Kidney (tissue), 14 donors: ENCODE results near the gene KCNQ1. TPM values are rescaled to one million over a fixed set of nuclear protein-coding genes. Genes with fewer than 3 reads are reported as not detected.

Experiments
- DNase-seq, 5 donors: peaks; one replicate each; pipeline ENCODE4 v3.0.0-alpha.2; 2013 to 2020
- FAIRE-seq: peaks from 2 replicates; lab custom pipeline; 2012; peaks lifted over from hg19 to GRCh38; lab: Jason Lieb, UNC
- H3K27ac ChIP-seq, 2 donors: one replicate each; pipeline ENCODE4 v1.7.0; 2013; ENCODE audit warnings: low read depth in 2 of 2, low read length in 2 of 2, inconsistent platforms in 1 of 2
- H3K27me3 ChIP-seq: one replicate; pipeline ENCODE4 v1.7.1; 2013; ENCODE audit warnings: low read length, inconsistent platforms; ENCODE audit not compliant: control insufficient read depth, insufficient read depth
- H3K36me3 ChIP-seq, 3 donors: one replicate each; pipeline versions ENCODE4 v1.7.0 to v1.7.1; 2013; ENCODE audit warnings: low read length in 3 of 3, control low read depth in 1 of 3, inconsistent platforms in 1 of 3; ENCODE audit not compliant: insufficient read depth in 3 of 3, control insufficient read depth in 2 of 3
- H3K4me1 ChIP-seq, 3 donors: one replicate each; pipeline versions ENCODE4 v1.7.0 to v1.7.1; 2013; ENCODE audit warnings: low read length in 3 of 3, inconsistent platforms in 1 of 3, low read depth in 1 of 3; ENCODE audit not compliant: control insufficient read depth in 2 of 3, insufficient read depth in 2 of 3
- H3K4me3 ChIP-seq, 3 donors: one replicate each; pipeline versions ENCODE4 v1.7.0 to v1.8.1; 2013; ENCODE audit warnings: low read length in 3 of 3, control low read depth in 1 of 3, inconsistent platforms in 1 of 3
- H3K9ac ChIP-seq, 3 donors: one replicate each; pipeline versions ENCODE4 v1.7.0 to v1.7.1; 2013; ENCODE audit warnings: low read length in 3 of 3, control low read depth in 1 of 3, inconsistent platforms in 1 of 3
- H3K9me3 ChIP-seq, 3 donors: one replicate each; pipeline versions ENCODE4 v1.7.0 to v1.7.1; 2013; ENCODE audit warnings: low read length in 3 of 3, control low read depth in 1 of 3, inconsistent platforms in 1 of 3; ENCODE audit not compliant: control insufficient read depth in 2 of 3, insufficient read depth in 1 of 3
- CTCF ChIP-seq: IDR thresholded peaks from 3 replicates; pipeline ENCODE4 v1.5.1; 2012; ENCODE audit warnings: mild to moderate bottlenecking, moderate library complexity, borderline replicate concordance; ENCODE audit not compliant: insufficient read depth; ENCODE audit errors: extremely low read depth
- intact Hi-C: fragments of 100-400 bp; cut with DNase I; formaldehyde crosslinking; loops from one replicate; pipeline ENCODE4 v1.11.1; 2022
- polyA plus RNA-seq: library from polyadenylated mRNA; stranded (reverse); fragments of 350-450 nt; fragmentation: Illumina TruSeq; extraction: RNeasy Lipid Tissue Mini Kit (QIAGEN cat#74804); gene quantifications from one replicate; pipeline ENCODE4 v1.2.3, GENCODE V29; 2014; ENCODE audit warnings: low read depth, low replicate concordance; ENCODE audit not compliant: insufficient read depth
- total RNA-seq: library from RNA; stranded (reverse); fragmentation: NEBNext Ultra II Directional; extraction: Animal tissue kit (Norgen Biotek cat#: 25700); gene quantifications from one replicate; pipeline ENCODE4 v1.2.1, GENCODE V29; 2021
- donor health status: control.
- donor health status: control.
- donor health status: control.
- donor health status: control.
- donor health status: control.
- donor health status: DM: yes; HTN: yes; CAD: no.
- donor health status: Normal renal cell carcinoma (clear cell type).

The KCNQ1 gene
- total and polyA plus RNA-seq, 2 donors from 2014 or later, result 45.5 to 49.4 TPM

GRCh38 chr11:2834503-2835273 lies 389.9 kb downstream of the KCNQ1 start:
- H3K36me3 ChIP-seq, result no peaks in the 10 kb centered on the region
- no peak overlapping the region for H3K4me3 ChIP-seq
- peaks cover 0 to 6% (median 0%) of the 10 kb centered on the region in 3 donors for H3K4me1 ChIP-seq
- no peak for FAIRE-seq
- TF ChIP-seq CTCF, result no peak
- no peak overlapping the region for H3K27ac ChIP-seq
- no peaks in the 10 kb centered on the region for H3K9me3 ChIP-seq
- DNase-seq, result peak in 1 of 5 donors; percentile 59
- H3K27me3 ChIP-seq, result no peaks in the 10 kb centered on the region
- intact Hi-C loops, result no loop called here
- H3K9ac ChIP-seq, result no peak overlapping the region

DNA sequence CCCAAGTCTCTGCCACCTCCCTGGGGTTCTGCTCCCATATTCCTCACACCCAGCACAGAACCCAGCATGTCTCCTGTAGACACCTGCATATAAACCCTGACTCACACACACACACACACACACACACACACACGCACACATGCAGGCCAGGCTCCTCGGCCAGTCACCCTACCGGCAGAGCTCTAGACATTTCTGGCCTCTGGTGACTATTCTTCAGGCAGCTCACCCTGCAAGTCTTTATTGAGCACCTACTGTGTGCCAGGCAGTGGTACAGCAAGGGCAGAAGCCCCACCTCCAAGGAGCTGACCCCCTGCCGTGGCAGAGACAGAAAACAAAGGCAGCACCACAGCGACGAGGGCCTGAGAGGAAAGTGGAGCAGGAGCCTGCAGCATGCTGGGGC lies 390.5 kb downstream of the KCNQ1 start:
- H3K36me3 ChIP-seq, result no peaks in the 10 kb centered on the region
- DNase-seq (peak in 1 of 5 donors; percentile 73), FAIRE-seq (no peak)
- no peak overlapping the region for H3K27ac ChIP-seq
- no peaks in the 10 kb centered on the region for H3K9me3 ChIP-seq
- H3K4me3 ChIP-seq, result no peak overlapping the region
- H3K9ac ChIP-seq, result no peak overlapping the region
- intact Hi-C loops, result no loop called here
- peaks cover 0 to 4% (median 0%) of the 10 kb centered on the region in 3 donors for H3K4me1 ChIP-seq
- TF ChIP-seq CTCF, result no peak
- no peaks in the 10 kb centered on the region for H3K27me3 ChIP-seq

GRCh38 chr11:2835751-2836150 lies 390.9 kb downstream of the KCNQ1 start:
- no peak overlapping the region for H3K9ac ChIP-seq
- no peaks in the 10 kb centered on the region for H3K9me3 ChIP-seq
- no peaks in the 10 kb centered on the region for H3K27me3 ChIP-seq
- no peak for TF ChIP-seq CTCF
- DNase-seq (peak in 1 of 5 donors; percentile 68), FAIRE-seq (no peak)
- H3K4me3 ChIP-seq, result no peak overlapping the region
- H3K36me3 ChIP-seq, result no peaks in the 10 kb centered on the region
- no peak overlapping the region for H3K27ac ChIP-seq
- peaks cover 0 to 4% (median 0%) of the 10 kb centered on the region in 3 donors for H3K4me1 ChIP-seq
- intact Hi-C loops, result no loop called here
